ENCODE results near the gene ZNF408.

Gene ZNF408

GRCh38 chr11:46725338-46726205 lies 24.7 kb downstream of the ZNF408 start:
- no peak for TF ChIP-seq CTCF (IDR thresholded peaks at IDR 0.05; ENCODE audit: low read depth, low read length)
- H3K36me3 ChIP-seq, result no peaks in the 10 kb centered on the region
- no peak for DNase-seq
- H3K27me3 ChIP-seq, result no peaks in the 10 kb centered on the region
- no peaks in the 10 kb centered on the region for H3K4me1 ChIP-seq
- no peaks in the 10 kb centered on the region for H3K9me3 ChIP-seq
- no peak overlapping the region for H3K4me3 ChIP-seq (ENCODE audit: low read depth, low read length)

DNA sequence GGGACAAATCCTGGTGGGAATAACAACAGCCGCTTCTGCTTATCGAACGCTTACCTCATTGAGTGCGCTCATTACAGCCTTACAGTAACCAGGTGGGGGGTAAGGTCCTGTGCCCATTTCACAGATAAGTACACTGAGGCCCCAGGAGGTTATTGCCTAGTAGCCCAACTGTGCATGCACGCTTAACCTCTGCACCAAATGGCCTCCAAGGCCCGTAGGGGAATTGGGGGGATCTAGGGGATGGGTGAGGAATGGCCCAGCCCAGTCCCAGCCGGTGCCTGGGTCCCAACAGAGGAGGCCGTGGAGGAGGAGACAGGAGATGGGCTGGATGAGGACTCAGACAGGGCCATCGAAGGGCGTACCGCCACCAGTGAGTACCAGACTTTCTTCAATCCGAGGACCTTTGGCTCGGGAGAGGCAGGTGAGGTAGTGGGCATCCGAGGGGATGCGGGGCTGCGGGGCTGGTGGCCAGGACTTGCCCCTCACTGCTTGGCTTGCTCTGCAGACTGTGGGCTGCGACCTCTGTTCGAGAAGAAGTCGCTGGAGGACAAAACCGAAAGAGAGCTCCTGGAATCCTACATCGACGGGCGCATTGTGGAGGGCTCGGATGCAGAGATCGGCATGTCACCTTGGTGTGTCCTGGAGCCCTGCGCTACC lies 25.5 kb downstream of the ZNF408 start:
- no peaks in the 10 kb centered on the region for H3K27me3 ChIP-seq
- H3K4me1 ChIP-seq, result no peaks in the 10 kb centered on the region
- H3K4me3 ChIP-seq (ENCODE audit: low read depth, low read length), result no peak overlapping the region
- H3K36me3 ChIP-seq, result no peaks in the 10 kb centered on the region
- no peaks in the 10 kb centered on the region for H3K9me3 ChIP-seq
- TF ChIP-seq CTCF (IDR thresholded peaks at IDR 0.05; ENCODE audit: low read depth, low read length), result no peak
- no peak for DNase-seq

- Histone ChIP-seq H3K4me3 (ENCODE audit: low read depth, low read length) (no peak overlapping the region), H3K4me1 (no peaks in the 10 kb centered on the region), H3K27me3 (no peaks in the 10 kb centered on the region), H3K36me3 (no peaks in the 10 kb centered on the region), H3K9me3 (no peaks in the 10 kb centered on the region)
- TF ChIP-seq CTCF (IDR thresholded peaks at IDR 0.05; ENCODE audit: low read depth, low read length), result no peak
- no peak for DNase-seq
Observed at GRCh38 chr11:46727952-46728658, 27.3 kb downstream of the ZNF408 start.

DNA sequence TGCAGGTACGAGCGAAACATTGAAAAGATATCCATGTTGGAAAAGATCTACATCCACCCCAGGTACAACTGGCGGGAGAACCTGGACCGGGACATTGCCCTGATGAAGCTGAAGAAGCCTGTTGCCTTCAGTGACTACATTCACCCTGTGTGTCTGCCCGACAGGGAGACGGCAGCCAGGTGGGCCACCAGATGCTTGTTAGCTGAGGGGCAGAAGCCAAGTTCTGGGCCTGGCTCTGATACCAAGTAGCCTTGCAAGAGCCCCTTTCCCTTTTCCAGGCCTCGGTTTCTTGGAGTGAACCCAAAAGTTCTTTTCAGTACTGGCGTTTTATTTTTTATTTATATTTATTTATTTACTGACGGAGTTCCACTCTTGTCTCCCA lies 27.8 kb downstream of the ZNF408 start:
- Histone ChIP-seq H3K4me1 (no peaks in the 10 kb centered on the region), H3K36me3 (no peaks in the 10 kb centered on the region), H3K27me3 (no peaks in the 10 kb centered on the region), H3K9me3 (no peaks in the 10 kb centered on the region), H3K4me3 (ENCODE audit: low read depth, low read length) (no peak overlapping the region)
- TF ChIP-seq CTCF (IDR thresholded peaks at IDR 0.05; ENCODE audit: low read depth, low read length), result no peak
- DNase-seq, result no peak

- Histone ChIP-seq H3K9me3 (no peaks in the 10 kb centered on the region), H3K4me1 (no peaks in the 10 kb centered on the region), H3K36me3 (no peaks in the 10 kb centered on the region), H3K4me3 (ENCODE audit: low read depth, low read length) (no peak overlapping the region), H3K27me3 (no peaks in the 10 kb centered on the region)
- no peak for TF ChIP-seq CTCF (IDR thresholded peaks at IDR 0.05; ENCODE audit: low read depth, low read length)
- no peak for DNase-seq
Observed at GRCh38 chr11:46729110-46730027, 28.5 kb downstream of the ZNF408 start.

Measured in BE2C (cell line).